HCT116 (cell line): Measurements from ENCODE around the gene NARF. TPM values are rescaled to one million over a fixed set of nuclear protein-coding genes. Genes with fewer than 3 reads are reported as not detected.

Experiments
- ATAC-seq: fragments of 200-7000 bp; cut with Tn5 transposase; 2 replicates; pipeline ENCODE4 v1.9.1; 2020; ENCODE audit warnings: mild to moderate bottlenecking, moderate library complexity
- BruUV-seq: library from RNA; stranded (reverse); fragments of 400-500 nt; replicated peaks from 2 replicates; lab custom pipeline; 2021; lab: Mats Ljungman, UMichigan
- CTCF ChIA-PET: fragments of 300-600 bp; sonication (Branson Sonifier 250); formaldehyde crosslinking; loops from one replicate; lab custom pipeline; 2021; ENCODE audit warnings: antibody characterized with exemption; lab: Charles Lee
- POLR2A ChIA-PET: fragments of 300-600, 350-600 bp; sonication (Branson Sonifier 250); formaldehyde crosslinking; loops from one replicate; lab custom pipeline; 2021; ENCODE audit warnings: antibody characterized with exemption; lab: Charles Lee
- RAD21 ChIA-PET, 2 experiments: fragments of 300-600 bp; sonication (Branson Sonifier 250); formaldehyde crosslinking; loops; one replicate each; lab custom pipeline; 2023; ENCODE audit warnings: low total read pairs in 2 of 2; ENCODE audit not compliant: uncharacterized antibody in 2 of 2, unreplicated experiment in 2 of 2, low non-redundant PET in 1 of 2; lab: Charles Lee
- DNase-seq: peaks from one replicate; pipeline ENCODE4 v3.0.0-alpha.2; 2010; ENCODE audit warnings: low read depth, low spot score
- H2AFZ ChIP-seq: fragments of 200-600 bp; shearing (Covaris generic), sonication (generic); 2 replicates; pipeline ENCODE4 v1.6.1; 2017; ENCODE audit warnings: low read depth, mixed run types, mixed read lengths, antibody characterized with exemption, low read length; ENCODE audit not compliant: poor library complexity, severe bottlenecking
- H3K27ac ChIP-seq: 2 replicates; pipeline ENCODE4 v1.5.1; 2012; ENCODE audit warnings: low read depth, low read length
- H3K27me3 ChIP-seq: fragments of 200-600 bp; sonication (generic); 2 replicates; pipeline ENCODE4 v1.6.1; 2016; ENCODE audit warnings: mixed run types, low read length, mixed read lengths; ENCODE audit not compliant: insufficient read depth
- H3K36me3 ChIP-seq, 2 experiments: fragments of 200-500 bp in 1 of 2; fragments of 200-600 bp in 1 of 2; sonication (Bioruptor generic) in 1 of 2; sonication (generic) in 1 of 2; 2 replicates each; pipeline versions ENCODE4 v1.5.1 to v1.6.1; 2014 to 2016; ENCODE audit warnings: low read length in 2 of 2, inconsistent platforms in 1 of 2, mixed read lengths in 1 of 2, mixed run types in 1 of 2; ENCODE audit not compliant: insufficient read depth in 2 of 2, control insufficient read depth in 1 of 2
- H3K4me1 ChIP-seq, 2 experiments: fragments of 200-600 bp in 1 of 2; sonication (generic) in 1 of 2; 2 replicates each; pipeline versions ENCODE4 v1.5.1 to v1.6.1; 2012 to 2017; ENCODE audit warnings: low read length in 2 of 2, inconsistent platforms in 1 of 2, mild to moderate bottlenecking in 1 of 2, mixed read lengths in 1 of 2, mixed run types in 1 of 2, moderate library complexity in 1 of 2; ENCODE audit not compliant: insufficient read depth in 2 of 2, control insufficient read depth in 1 of 2
- H3K4me2 ChIP-seq: fragments of 200-600 bp; sonication (generic); 2 replicates; pipeline ENCODE4 v1.6.1; 2017; ENCODE audit warnings: mixed run types, low read length, mixed read lengths
- H3K4me3 ChIP-seq, 2 experiments: fragments of 200-600 bp in 1 of 2; sonication (generic) in 1 of 2; replicated peaks in 1 of 2; 2 replicates each; pipeline ENCODE4 v1.5.1; 2011 to 2016; ENCODE audit warnings: low read length in 2 of 2, control low read depth in 1 of 2, low read depth in 1 of 2, mild to moderate bottlenecking in 1 of 2, mixed read lengths in 1 of 2, mixed run types in 1 of 2
- H3K79me2 ChIP-seq: fragments of 200-600 bp; sonication (generic); 2 replicates; pipeline ENCODE4 v1.6.1; 2017; ENCODE audit warnings: mild to moderate bottlenecking, mixed run types, low read length, moderate library complexity, mixed read lengths; ENCODE audit not compliant: insufficient read depth
- H3K9ac ChIP-seq: fragments of 200-600 bp; sonication (generic); 2 replicates; pipeline ENCODE4 v1.6.1; 2016; ENCODE audit warnings: low read length, mixed read lengths
- H3K9me2 ChIP-seq: fragments of 200-600 bp; sonication (generic), shearing (Covaris generic); 2 replicates; pipeline ENCODE4 v1.6.1; 2017; ENCODE audit warnings: mixed run types, mild to moderate bottlenecking, moderate library complexity; ENCODE audit not compliant: insufficient read depth
- H3K9me3 ChIP-seq, 2 experiments: fragments of 200-500 bp in 1 of 2; fragments of 200-600 bp in 1 of 2; sonication (Bioruptor generic) in 1 of 2; sonication (generic) in 1 of 2; 2 replicates each; pipeline ENCODE4 v1.6.1; 2014 to 2017; ENCODE audit warnings: low read length in 2 of 2, mixed read lengths in 2 of 2, inconsistent platforms in 1 of 2, low read depth in 1 of 2, mild to moderate bottlenecking in 1 of 2, mixed run types in 1 of 2, moderate library complexity in 1 of 2; ENCODE audit not compliant: control insufficient read depth in 1 of 2, insufficient read depth in 1 of 2
- H4K20me1 ChIP-seq: fragments of 200-600 bp; sonication (generic), shearing (Covaris generic); 2 replicates; pipeline ENCODE4 v1.6.1; 2017; ENCODE audit warnings: mixed run types, mild to moderate bottlenecking, moderate library complexity; ENCODE audit not compliant: insufficient read depth
- CBX3 ChIP-seq: IDR thresholded peaks from 2 replicates; pipeline ENCODE4 v1.6.1; 2012; ENCODE audit warnings: low read depth
- EGR1 ChIP-seq: IDR thresholded peaks from 2 replicates; pipeline ENCODE4 v1.6.1; 2012; ENCODE audit warnings: low read depth
- POLR2A ChIP-seq: IDR thresholded peaks from 2 replicates; pipeline ENCODE4 v1.7.0; 2011; ENCODE audit warnings: borderline replicate concordance; ENCODE audit not compliant: insufficient read depth, insufficient read length; ENCODE audit errors: extremely low read depth
- SIN3A ChIP-seq: IDR thresholded peaks from 2 replicates; pipeline ENCODE4 v1.6.1; 2012; ENCODE audit warnings: low read depth
- SP1 ChIP-seq: IDR thresholded peaks from 2 replicates; pipeline ENCODE4 v1.6.1; 2012; ENCODE audit warnings: low read depth
- TCF7L2 ChIP-seq: IDR thresholded peaks from 2 replicates; pipeline ENCODE4 v1.7.0; 2011; ENCODE audit warnings: borderline replicate concordance, inconsistent platforms; ENCODE audit not compliant: insufficient read depth, insufficient read length; ENCODE audit errors: extremely low read depth
- intact Hi-C: fragments of 100-400 bp; cut with micrococcal nuclease; formaldehyde crosslinking; loops from 2 replicates; pipeline ENCODE4 v1.10.0; 2022
- total RNA-seq: library from RNA; stranded (reverse); gene quantifications from one replicate; pipeline ENCODE4 v1.2.1, GENCODE V29; 2021; ENCODE audit not compliant: unreplicated experiment
- TF ChIP-seq, protein P1 (sequence below): IDR thresholded peaks from 2 replicates; pipeline ENCODE4 v1.6.1; 2011; ENCODE audit warnings: mild to moderate bottlenecking, low read length, moderate library complexity; ENCODE audit not compliant: insufficient replicate concordance; ENCODE audit errors: extremely low read depth
- TF ChIP-seq, protein P2 (sequence below): IDR thresholded peaks from 2 replicates; pipeline ENCODE4 v1.6.1; 2012

Gene NARF
- total RNA-seq, 1 experiment from 2014 or later: 91.8 TPM

DNA sequence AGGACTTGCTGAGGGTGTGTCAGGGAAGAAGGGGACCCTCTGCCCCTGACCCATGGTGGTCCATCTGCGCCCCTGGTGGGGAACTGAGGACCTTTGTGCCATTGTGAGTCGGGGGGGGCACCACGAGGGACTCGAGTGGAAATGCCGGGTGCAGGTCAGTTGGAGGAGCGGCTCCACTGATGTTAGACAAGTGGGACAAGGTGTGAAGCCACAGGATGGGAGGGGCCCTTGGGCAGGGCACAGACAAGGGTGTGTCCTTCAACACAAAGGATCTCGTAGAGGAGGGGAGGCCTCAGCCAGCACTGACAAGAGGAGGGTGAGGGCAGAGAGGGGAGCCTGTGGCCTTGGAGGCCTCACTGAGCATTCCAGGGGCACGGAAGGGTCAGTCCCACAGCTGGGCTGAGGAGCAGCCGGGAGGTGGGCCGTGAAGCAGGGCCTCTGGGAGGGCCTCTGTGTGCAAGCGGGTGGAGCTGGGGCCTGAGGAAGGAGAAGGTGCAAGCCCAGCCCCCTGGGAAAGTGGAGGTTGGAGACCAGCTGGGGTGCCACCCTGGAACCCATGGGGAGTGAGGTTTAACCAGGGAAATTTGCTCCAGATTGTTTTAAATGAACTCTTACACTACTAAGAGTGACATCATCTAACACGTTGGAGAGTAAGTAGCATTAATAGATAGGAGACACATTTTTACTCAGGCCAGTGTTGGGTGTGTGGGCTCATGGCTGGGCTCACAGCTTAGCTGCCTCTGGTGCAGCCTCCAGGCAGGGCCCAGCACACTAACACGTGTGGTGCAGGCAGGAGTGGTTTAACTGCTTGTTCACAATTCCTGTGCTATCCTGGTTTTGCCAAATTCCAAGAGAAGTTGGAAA lies 27.9 kb downstream of the NARF start:
- intact Hi-C loops: no loop called here
- peaks cover 32 to 39% of the 10 kb centered on the region in 2 experiments; a peak in 3 of 4 replicates for H3K36me3 ChIP-seq
- ChIA-PET CTCF (no interaction called here), RAD21 (no interaction called here), POLR2A (no interaction called here)
- H3K9me2 ChIP-seq: no peaks in the 10 kb centered on the region
- H3K27ac ChIP-seq: no peak overlapping the region
- H4K20me1 ChIP-seq: no peaks in the 10 kb centered on the region
- H3K4me1 ChIP-seq: no peaks in the 10 kb centered on the region; a peak in 1 of 4 replicates
- H3K79me2 ChIP-seq: no peaks in the 10 kb centered on the region
- H2AFZ ChIP-seq: no peak overlapping the region
- DNase-seq (no peak), ATAC-seq (no peak)
- H3K27me3 ChIP-seq: no peaks in the 10 kb centered on the region
- no peak overlapping the region for H3K4me3 ChIP-seq
- H3K9me3 ChIP-seq: no peaks in the 10 kb centered on the region
- BruUV-seq: no TSS peak
- TF ChIP-seq EGR1 (no peak), POLR2A (no peak), CBX3 (no peak), SIN3A (no peak), TCF7L2 (no peak), SP1 (no peak)
- TF ChIP-seq, protein P1, sequence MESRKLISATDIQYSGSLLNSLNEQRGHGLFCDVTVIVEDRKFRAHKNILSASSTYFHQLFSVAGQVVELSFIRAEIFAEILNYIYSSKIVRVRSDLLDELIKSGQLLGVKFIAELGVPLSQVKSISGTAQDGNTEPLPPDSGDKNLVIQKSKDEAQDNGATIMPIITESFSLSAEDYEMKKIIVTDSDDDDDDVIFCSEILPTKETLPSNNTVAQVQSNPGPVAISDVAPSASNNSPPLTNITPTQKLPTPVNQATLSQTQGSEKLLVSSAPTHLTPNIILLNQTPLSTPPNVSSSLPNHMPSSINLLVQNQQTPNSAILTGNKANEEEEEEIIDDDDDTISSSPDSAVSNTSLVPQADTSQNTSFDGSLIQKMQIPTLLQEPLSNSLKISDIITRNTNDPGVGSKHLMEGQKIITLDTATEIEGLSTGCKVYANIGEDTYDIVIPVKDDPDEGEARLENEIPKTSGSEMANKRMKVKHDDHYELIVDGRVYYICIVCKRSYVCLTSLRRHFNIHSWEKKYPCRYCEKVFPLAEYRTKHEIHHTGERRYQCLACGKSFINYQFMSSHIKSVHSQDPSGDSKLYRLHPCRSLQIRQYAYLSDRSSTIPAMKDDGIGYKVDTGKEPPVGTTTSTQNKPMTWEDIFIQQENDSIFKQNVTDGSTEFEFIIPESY: no peak
- TF ChIP-seq, protein P2, sequence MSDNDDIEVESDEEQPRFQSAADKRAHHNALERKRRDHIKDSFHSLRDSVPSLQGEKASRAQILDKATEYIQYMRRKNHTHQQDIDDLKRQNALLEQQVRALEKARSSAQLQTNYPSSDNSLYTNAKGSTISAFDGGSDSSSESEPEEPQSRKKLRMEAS: no peak
- H3K9ac ChIP-seq: no peak overlapping the region
- H3K4me2 ChIP-seq: no peak overlapping the region
